Type B pancreatic cell (in vitro differentiated cells): Measurements from ENCODE around the gene PSMB3. TPM values are rescaled to one million over a fixed set of nuclear protein-coding genes. Genes with fewer than 3 reads are reported as not detected.
A peak's percentile ranks its signal among the peaks of the same experiment; 100 is the strongest.

Experiments used
- DNase-seq: peaks from one replicate; pipeline ENCODE4 v3.0.0; 2021; ENCODE audit warnings: mixed read lengths; ENCODE audit not compliant: unreplicated experiment; ENCODE audit errors: extremely low spot score
- H3K27ac Mint-ChIP-seq: 2 replicates; pipeline ENCODE4 v1.8.0; 2021; ENCODE audit warnings: mild to moderate bottlenecking, mixed read lengths
- H3K27me3 Mint-ChIP-seq: 2 replicates; pipeline ENCODE4 v1.8.0; 2021; ENCODE audit warnings: mixed read lengths
- H3K36me3 Mint-ChIP-seq: 2 replicates; pipeline ENCODE4 v1.8.0; 2021; ENCODE audit warnings: mixed read lengths
- H3K4me1 Mint-ChIP-seq: one replicate; pipeline ENCODE4 v1.8.0; 2021; ENCODE audit warnings: mixed read lengths; ENCODE audit not compliant: unreplicated experiment
- H3K4me3 Mint-ChIP-seq: 2 replicates; pipeline ENCODE4 v1.8.0; 2021; ENCODE audit warnings: mild to moderate bottlenecking, mixed read lengths
- H3K9me3 Mint-ChIP-seq: 2 replicates; pipeline ENCODE4 v1.8.0; 2021; ENCODE audit warnings: mixed read lengths
- total RNA-seq: library from RNA; stranded (reverse); gene quantifications from 2 replicates; pipeline ENCODE4 v1.2.1, GENCODE V29; 2021; ENCODE audit warnings: low replicate concordance
- TF ChIP-seq, protein P1 (sequence below): fragments of 200-600 bp; sonication (generic); conservative IDR thresholded peaks from 2 replicates; pipeline ENCODE4 v1.5.0; 2021; ENCODE audit warnings: antibody characterized with exemption, mild to moderate bottlenecking

The PSMB3 gene
- total RNA-seq, 1 donor from 2014 or later = 149 TPM

DNA sequence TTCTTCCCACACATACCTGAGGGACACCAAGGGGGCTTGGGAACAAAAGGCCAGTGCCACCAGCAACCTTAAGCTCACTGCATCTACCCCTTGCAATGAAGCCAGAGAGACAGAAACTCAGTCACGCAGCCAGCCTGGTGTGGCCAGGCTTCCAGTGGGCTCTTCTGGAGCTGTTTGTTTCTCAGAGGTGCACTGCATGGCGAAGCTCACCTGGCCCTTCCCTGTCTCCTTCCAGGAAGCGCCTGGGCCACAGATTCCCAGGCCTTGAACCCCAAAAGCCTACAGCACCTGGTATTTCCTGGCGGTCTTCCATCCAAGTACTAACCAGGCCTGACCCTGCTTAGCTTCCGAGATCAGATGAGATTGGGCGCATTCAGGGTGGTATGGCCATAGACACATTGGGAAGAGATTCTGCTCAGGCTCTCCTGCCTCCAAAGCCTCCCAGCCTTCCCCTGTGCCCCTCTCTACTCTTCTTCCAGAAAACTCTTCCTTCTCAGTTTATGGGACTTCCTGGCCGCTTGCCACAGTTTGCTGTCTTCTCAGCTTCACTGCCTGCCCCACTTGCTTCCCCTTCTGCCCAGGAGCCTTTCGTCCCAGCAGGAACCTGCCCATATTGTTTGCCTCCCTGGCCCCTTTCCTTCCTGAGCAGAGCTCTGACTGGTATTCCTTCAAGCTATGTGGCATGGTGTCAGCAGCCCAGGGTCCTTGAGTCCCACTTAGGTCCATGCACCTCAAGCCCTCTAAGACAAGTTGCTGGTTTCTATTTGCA lies 20.8 kb upstream of the PSMB3 start:
- Mint-ChIP-seq H3K4me3 (peak overlapping the region; percentile 99), H3K27ac (peak overlapping the region; percentile 83)

DNA sequence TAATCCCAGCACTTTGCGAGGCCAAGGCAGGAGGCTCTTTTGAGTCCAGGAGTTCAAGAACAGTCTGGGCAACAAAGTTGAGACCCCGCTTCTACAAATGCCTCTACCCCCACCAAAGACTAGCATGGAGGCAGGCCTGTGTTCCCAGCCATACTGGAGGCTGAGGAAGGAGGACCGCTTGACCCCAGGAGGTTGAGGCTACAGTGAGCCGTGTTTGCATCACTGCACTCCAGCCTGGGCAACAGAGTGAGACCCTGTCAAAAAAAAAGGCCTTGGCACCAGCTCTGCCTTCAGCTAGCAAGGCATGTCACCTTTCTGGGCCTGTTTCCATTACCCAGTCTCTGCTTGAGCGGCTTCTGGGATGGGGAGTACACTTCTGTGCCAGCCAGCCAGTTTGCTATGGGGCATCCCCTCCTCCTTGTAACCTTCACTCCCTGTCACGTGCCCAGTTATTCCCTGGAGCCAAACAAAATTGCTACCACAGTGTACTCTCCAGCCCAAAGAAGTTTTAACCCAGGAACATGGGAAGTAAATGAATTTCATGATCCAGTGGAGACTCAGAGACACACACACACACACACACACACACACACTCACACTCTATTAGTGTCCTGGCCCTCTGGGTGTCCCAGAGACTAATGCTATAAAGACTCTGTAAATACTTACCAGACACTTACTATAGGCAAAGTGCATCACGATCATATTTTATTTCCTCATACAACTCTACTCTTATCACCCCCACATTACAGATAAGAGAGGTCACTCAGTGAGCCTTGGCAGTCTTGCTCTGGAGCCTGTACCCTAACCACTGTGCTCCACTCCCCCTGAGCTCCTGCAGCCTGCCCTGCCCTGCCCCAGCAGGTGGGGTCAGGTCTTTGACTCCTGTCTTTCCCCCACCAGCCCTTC lies 19.9 kb upstream of the PSMB3 start:
- H3K4me3 Mint-ChIP-seq = peak overlapping the region; percentile 99
- H3K4me1 Mint-ChIP-seq = peaks cover 29% of the 10 kb centered on the region
- TF ChIP-seq, protein P1, sequence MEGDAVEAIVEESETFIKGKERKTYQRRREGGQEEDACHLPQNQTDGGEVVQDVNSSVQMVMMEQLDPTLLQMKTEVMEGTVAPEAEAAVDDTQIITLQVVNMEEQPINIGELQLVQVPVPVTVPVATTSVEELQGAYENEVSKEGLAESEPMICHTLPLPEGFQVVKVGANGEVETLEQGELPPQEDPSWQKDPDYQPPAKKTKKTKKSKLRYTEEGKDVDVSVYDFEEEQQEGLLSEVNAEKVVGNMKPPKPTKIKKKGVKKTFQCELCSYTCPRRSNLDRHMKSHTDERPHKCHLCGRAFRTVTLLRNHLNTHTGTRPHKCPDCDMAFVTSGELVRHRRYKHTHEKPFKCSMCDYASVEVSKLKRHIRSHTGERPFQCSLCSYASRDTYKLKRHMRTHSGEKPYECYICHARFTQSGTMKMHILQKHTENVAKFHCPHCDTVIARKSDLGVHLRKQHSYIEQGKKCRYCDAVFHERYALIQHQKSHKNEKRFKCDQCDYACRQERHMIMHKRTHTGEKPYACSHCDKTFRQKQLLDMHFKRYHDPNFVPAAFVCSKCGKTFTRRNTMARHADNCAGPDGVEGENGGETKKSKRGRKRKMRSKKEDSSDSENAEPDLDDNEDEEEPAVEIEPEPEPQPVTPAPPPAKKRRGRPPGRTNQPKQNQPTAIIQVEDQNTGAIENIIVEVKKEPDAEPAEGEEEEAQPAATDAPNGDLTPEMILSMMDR = no peak
- DNase-seq = no peak
- H3K27me3 Mint-ChIP-seq = peaks cover 3% of the 10 kb centered on the region
- no peaks in the 10 kb centered on the region for H3K9me3 Mint-ChIP-seq
- no peaks in the 10 kb centered on the region for H3K36me3 Mint-ChIP-seq
- peak overlapping the region; percentile 83 for H3K27ac Mint-ChIP-seq

More for the DNA sequence above, 20.8 kb upstream of the PSMB3 start:
- DNase-seq = no peak
- no peaks in the 10 kb centered on the region for H3K9me3 Mint-ChIP-seq
- H3K27me3 Mint-ChIP-seq = peaks cover 3% of the 10 kb centered on the region
- TF ChIP-seq, protein P1 = no peak
- no peaks in the 10 kb centered on the region for H3K36me3 Mint-ChIP-seq
- peaks cover 29% of the 10 kb centered on the region for H3K4me1 Mint-ChIP-seq

DNA sequence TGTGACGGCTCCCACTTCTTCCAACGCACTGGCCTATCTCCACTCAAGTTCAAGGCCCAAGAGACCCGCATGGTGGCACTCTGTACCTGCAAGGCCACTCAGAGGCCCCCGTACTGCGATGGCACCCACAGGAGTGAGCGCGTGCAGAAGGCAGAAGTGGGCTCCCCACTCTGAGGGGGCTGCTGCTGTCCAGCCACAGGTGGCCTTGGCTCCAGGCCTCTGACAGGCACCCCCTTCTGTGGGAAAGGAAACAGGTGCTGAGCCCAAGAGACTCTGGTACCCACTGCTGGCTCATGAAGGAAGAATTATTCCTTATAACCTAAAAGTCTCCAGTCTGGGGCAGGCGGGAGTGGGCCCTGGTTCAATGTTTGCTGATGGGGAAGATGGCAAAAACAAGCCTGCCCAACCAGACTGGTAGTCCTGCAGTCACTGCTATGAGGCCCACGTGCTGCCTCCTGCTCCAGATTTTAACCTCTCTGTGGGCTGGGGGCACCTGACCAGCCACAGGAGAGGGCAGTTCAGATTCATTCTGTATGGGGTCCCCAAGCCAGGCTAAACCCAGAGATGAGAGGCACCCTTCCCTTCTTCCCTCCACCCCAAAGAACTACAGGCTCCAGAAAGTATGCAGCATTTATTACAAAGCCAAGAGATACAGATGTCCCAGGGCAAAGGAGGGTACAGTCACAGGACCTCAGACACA lies 19.1 kb upstream of the PSMB3 start:
- peak overlapping the region; percentile 73 for H3K4me3 Mint-ChIP-seq
- TF ChIP-seq, protein P1 = no peak
- peaks cover 3% of the 10 kb centered on the region for H3K27me3 Mint-ChIP-seq
- H3K9me3 Mint-ChIP-seq = no peaks in the 10 kb centered on the region
- DNase-seq = no peak
- H3K27ac Mint-ChIP-seq = peak overlapping the region; percentile 77
- H3K4me1 Mint-ChIP-seq = peaks cover 33% of the 10 kb centered on the region
- peaks cover 4% of the 10 kb centered on the region for H3K36me3 Mint-ChIP-seq

DNA sequence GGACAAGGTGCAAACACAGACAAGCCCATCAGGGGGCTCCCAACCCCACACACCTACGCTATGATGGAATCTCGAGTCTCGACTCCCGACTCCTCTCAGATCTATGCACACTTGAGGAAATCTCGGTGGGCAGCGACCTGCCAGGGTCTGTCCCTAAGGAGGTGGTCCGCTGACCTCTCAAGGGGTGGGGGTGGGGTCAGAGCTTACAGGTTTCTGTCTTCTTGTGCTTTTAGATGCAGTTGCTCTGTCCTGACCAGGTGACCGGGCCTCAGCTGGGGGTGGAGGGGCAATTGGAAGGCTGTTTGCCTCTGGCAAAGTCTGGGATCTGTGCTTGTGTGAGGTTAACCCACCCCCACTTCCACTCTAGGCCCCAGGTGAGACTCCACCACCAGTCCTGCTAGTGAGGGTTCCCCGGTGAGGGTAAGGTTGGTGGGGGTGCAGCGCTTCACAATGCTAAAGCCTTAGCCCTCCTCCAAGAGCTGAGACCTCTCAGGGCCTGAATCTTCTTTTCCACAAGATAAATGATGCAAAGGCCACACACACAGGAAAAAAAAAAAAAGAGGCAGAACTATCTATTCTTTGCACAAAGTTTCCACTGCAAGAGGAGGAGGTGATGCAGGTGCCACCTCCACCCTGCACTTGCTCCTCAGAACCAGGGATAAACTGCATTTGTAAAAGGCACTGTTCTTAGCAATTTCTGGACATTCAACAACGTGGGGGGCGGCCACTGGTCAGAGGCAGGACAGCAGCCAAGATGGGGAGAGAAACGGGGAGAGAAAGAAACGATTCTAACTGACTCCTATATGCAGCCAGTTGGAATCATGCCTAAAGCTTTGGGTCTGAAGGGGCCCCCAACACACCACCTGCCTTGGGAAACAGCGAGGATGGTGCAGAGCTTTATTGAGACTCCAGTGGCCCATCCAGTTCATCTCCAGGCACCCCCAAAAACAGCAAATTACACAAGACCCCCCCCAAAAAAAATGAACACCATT lies 18.3 kb upstream of the PSMB3 start:
- Mint-ChIP-seq H3K27me3 (peaks cover 3% of the 10 kb centered on the region), H3K27ac (no peak overlapping the region), H3K4me1 (peaks cover 30% of the 10 kb centered on the region), H3K36me3 (peaks cover 4% of the 10 kb centered on the region), H3K9me3 (no peaks in the 10 kb centered on the region), H3K4me3 (no peak overlapping the region)
- DNase-seq = no peak
- TF ChIP-seq, protein P1 = peak; percentile 35
